HepG2 (cell line): ENCODE data around the gene TMC4. TPM values are rescaled to one million over a fixed set of nuclear protein-coding genes. Genes with fewer than 3 reads are reported as not detected.

ENCODE experiments used
- AGO2 ChIP-seq: fragments of 200-400 bp; formaldehyde crosslinking; optimal IDR thresholded peaks from 2 replicates; pipeline ENCODE3; 2017; ENCODE audit warnings: mild to moderate bottlenecking, low read depth, low read length, moderate library complexity
- CCDC6 ChIP-seq: sonication (generic); formaldehyde crosslinking; IDR thresholded peaks from 2 replicates; pipeline ENCODE4 v1.8.1; 2022; ENCODE audit warnings: mild to moderate bottlenecking, missing genetic modification reagents, moderate library complexity
- IRF2 ChIP-seq: IDR thresholded peaks from 2 replicates; pipeline ENCODE4 v1.6.1; 2018; ENCODE audit warnings: missing genetic modification reagents, missing compliant biosample characterization
- KDM1A ChIP-seq: IDR thresholded peaks from 2 replicates; pipeline ENCODE4 v1.6.1; 2016; ENCODE audit warnings: missing compliant biosample characterization
- NR2F1 ChIP-seq, 2 experiments: fragments of 450-650 bp in 1 of 2; formaldehyde crosslinking in 1 of 2; IDR thresholded peaks; 2 replicates each; pipeline versions ENCODE4 v1.5.0 to v1.6.1; 2016 to 2020; ENCODE audit warnings: mild to moderate bottlenecking in 1 of 2, missing compliant biosample characterization in 1 of 2, missing genetic modification reagents in 1 of 2, moderate library complexity in 1 of 2
- RORA ChIP-seq: sonication (generic); formaldehyde crosslinking; IDR thresholded peaks from 2 replicates; pipeline ENCODE4 v1.5.0; 2020; ENCODE audit warnings: mild to moderate bottlenecking, missing genetic modification reagents, moderate library complexity
- STAT5B ChIP-seq: sonication (generic); formaldehyde crosslinking; IDR thresholded peaks from 2 replicates; pipeline ENCODE4 v1.4.0; 2020; ENCODE audit warnings: missing genetic modification reagents
- TCF12 ChIP-seq, 2 experiments: fragments of 450-650 bp in 1 of 2; sonication (generic) in 1 of 2; formaldehyde crosslinking in 1 of 2; IDR thresholded peaks; 2 replicates each; pipeline versions ENCODE4 v1.6.1 to v1.8.0; 2017 to 2022; ENCODE audit warnings: antibody characterized with exemption in 1 of 2, mild to moderate bottlenecking in 1 of 2, missing genetic modification reagents in 1 of 2, moderate library complexity in 1 of 2
- ZBTB42 ChIP-seq: sonication (generic); formaldehyde crosslinking; IDR thresholded peaks from 2 replicates; pipeline ENCODE4 v1.5.0; 2020; ENCODE audit warnings: mild to moderate bottlenecking, missing genetic modification reagents
- ZNF138 ChIP-seq: sonication (generic); formaldehyde crosslinking; IDR thresholded peaks from 2 replicates; pipeline ENCODE4 v1.5.0; 2020; ENCODE audit warnings: mild to moderate bottlenecking, low read depth, missing genetic modification reagents
- ZNF354B ChIP-seq: sonication (generic); formaldehyde crosslinking; IDR thresholded peaks from 2 replicates; pipeline ENCODE4 v1.8.0; 2022; ENCODE audit warnings: mild to moderate bottlenecking, missing genetic modification reagents
- ZNF678 ChIP-seq: sonication (generic); formaldehyde crosslinking; IDR thresholded peaks from 2 replicates; pipeline ENCODE4 v1.4.0; 2020; ENCODE audit warnings: mild to moderate bottlenecking, missing genetic modification reagents
- polyA plus RNA-seq, 8 experiments: library from polyadenylated mRNA; depleted of rRNA in 3 of 8; stranded (reverse) in 7 of 8; unstranded in 1 of 8; fragments of >200 nt; fragmentation: Illumina TruSeq in 4 of 8; extraction: Trizol in 4 of 8; gene quantifications; 2 replicates each; pipeline versions ENCODE4 v1.2.1 to v1.2.3, GENCODE V29; 2011 to 2016; ENCODE audit warnings: low read depth in 4 of 8, missing spikeins in 1 of 8, mixed read lengths in 1 of 8; ENCODE audit not compliant: insufficient read depth in 1 of 8
- total RNA-seq, 5 experiments: library from RNA; depleted of rRNA; stranded (reverse); fragments of >200 nt; fragmentation: Illumina TruSeq; extraction: Trizol; gene quantifications; 2 replicates each; pipeline ENCODE4 v1.2.3, GENCODE V29; 2016; ENCODE audit warnings: low read depth in 1 of 5
- TF ChIP-seq, protein P1 (sequence below): sonication (generic); formaldehyde crosslinking; IDR thresholded peaks from 2 replicates; pipeline ENCODE4 v1.4.0; 2020; ENCODE audit warnings: missing genetic modification reagents
- TF ChIP-seq, protein P2 (sequence below): sonication (generic); formaldehyde crosslinking; IDR thresholded peaks from 2 replicates; pipeline ENCODE4 v1.4.0; 2020; ENCODE audit warnings: low read depth, mild to moderate bottlenecking, missing genetic modification reagents
- TF ChIP-seq, protein P3 (sequence below): sonication (generic); formaldehyde crosslinking; IDR thresholded peaks from 2 replicates; pipeline ENCODE4 v1.4.0; 2020; ENCODE audit warnings: missing genetic modification reagents
- TF ChIP-seq, protein P4 (sequence below): sonication (generic); formaldehyde crosslinking; IDR thresholded peaks from 2 replicates; pipeline ENCODE4 v1.4.0; 2020; ENCODE audit warnings: missing genetic modification reagents

TMC4 gene
- total and polyA plus RNA-seq, 2 of the 13 experiments (the other 11 are each of a cell fraction or from before 2014, with no cell fraction given), result 0.13 to 0.24 TPM

DNA sequence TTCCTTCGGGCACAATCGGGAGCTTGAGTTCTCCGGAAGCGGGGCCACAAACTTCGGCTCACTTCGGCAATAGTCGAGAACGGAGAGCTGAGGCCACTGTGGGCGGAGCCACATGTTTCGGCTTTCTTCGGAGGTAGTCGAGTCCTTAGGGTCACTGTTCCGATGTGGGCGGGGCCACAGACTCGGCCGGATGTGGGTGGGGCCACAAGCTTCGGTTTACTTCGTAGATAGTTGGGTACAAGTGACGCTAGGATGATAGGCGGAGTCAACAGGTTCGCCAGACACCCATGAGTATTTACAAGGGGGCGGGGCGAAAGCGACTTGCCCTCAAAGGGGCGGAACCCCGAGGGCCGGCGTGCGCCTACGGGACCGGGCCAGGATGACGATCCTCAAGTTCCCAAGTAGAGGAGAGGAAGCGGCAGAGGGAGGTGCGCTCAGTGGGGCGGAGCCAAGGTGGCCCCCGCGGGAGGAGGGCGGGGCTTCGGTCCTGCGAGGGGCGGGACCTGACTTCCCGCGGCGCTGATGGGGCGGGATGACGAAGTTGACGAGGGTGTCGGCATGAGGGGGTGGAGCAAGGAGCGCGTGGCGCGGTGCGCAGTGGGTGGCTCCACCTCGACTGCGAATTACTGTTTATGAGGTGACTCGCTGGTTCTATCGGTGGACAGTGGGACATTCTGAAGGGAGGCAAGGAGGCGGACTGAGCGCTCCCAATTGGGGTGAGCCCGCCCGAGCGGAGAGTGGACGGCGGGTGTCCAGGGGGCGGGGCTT lies 17.0 kb upstream of the TMC4 start (continued):
- TF ChIP-seq, protein P1, sequence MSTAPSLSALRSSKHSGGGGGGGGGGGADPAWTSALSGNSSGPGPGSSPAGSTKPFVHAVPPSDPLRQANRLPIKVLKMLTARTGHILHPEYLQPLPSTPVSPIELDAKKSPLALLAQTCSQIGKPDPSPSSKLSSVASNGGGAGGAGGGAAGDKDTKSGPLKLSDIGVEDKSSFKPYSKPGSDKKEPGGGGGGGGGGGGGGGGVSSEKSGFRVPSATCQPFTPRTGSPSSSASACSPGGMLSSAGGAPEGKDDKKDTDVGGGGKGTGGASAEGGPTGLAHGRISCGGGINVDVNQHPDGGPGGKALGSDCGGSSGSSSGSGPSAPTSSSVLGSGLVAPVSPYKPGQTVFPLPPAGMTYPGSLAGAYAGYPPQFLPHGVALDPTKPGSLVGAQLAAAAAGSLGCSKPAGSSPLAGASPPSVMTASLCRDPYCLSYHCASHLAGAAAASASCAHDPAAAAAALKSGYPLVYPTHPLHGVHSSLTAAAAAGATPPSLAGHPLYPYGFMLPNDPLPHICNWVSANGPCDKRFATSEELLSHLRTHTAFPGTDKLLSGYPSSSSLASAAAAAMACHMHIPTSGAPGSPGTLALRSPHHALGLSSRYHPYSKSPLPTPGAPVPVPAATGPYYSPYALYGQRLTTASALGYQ (CRISPR knock-in tag), result peak; percentile 8; the same call in 1 of the 2 replicates
- TF ChIP-seq ZNF354B (CRISPR knock-in tag) (no peak), KDM1A (no peak), ZBTB42 (no peak), ZNF138 (no peak), IRF2 (no peak), TCF12 (IDR thresholded peaks at IDR 0.05) (no peak), TCF12 (CRISPR knock-in tag; IDR thresholded peaks at IDR 0.05) (no peak), ZNF678 (CRISPR knock-in tag) (no peak), CCDC6 (CRISPR knock-in tag) (peak; percentile 70; the same call in 1 of the 2 replicates), AGO2 (no peak), NR2F1 (CRISPR knock-in tag; IDR thresholded peaks at IDR 0.05) (no peak), RORA (CRISPR knock-in tag) (no peak), STAT5B (CRISPR knock-in tag) (no peak)
- TF ChIP-seq, protein P2, sequence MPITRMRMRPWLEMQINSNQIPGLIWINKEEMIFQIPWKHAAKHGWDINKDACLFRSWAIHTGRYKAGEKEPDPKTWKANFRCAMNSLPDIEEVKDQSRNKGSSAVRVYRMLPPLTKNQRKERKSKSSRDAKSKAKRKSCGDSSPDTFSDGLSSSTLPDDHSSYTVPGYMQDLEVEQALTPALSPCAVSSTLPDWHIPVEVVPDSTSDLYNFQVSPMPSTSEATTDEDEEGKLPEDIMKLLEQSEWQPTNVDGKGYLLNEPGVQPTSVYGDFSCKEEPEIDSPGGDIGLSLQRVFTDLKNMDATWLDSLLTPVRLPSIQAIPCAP (CRISPR knock-in tag), result no peak
- TF ChIP-seq, protein P3, sequence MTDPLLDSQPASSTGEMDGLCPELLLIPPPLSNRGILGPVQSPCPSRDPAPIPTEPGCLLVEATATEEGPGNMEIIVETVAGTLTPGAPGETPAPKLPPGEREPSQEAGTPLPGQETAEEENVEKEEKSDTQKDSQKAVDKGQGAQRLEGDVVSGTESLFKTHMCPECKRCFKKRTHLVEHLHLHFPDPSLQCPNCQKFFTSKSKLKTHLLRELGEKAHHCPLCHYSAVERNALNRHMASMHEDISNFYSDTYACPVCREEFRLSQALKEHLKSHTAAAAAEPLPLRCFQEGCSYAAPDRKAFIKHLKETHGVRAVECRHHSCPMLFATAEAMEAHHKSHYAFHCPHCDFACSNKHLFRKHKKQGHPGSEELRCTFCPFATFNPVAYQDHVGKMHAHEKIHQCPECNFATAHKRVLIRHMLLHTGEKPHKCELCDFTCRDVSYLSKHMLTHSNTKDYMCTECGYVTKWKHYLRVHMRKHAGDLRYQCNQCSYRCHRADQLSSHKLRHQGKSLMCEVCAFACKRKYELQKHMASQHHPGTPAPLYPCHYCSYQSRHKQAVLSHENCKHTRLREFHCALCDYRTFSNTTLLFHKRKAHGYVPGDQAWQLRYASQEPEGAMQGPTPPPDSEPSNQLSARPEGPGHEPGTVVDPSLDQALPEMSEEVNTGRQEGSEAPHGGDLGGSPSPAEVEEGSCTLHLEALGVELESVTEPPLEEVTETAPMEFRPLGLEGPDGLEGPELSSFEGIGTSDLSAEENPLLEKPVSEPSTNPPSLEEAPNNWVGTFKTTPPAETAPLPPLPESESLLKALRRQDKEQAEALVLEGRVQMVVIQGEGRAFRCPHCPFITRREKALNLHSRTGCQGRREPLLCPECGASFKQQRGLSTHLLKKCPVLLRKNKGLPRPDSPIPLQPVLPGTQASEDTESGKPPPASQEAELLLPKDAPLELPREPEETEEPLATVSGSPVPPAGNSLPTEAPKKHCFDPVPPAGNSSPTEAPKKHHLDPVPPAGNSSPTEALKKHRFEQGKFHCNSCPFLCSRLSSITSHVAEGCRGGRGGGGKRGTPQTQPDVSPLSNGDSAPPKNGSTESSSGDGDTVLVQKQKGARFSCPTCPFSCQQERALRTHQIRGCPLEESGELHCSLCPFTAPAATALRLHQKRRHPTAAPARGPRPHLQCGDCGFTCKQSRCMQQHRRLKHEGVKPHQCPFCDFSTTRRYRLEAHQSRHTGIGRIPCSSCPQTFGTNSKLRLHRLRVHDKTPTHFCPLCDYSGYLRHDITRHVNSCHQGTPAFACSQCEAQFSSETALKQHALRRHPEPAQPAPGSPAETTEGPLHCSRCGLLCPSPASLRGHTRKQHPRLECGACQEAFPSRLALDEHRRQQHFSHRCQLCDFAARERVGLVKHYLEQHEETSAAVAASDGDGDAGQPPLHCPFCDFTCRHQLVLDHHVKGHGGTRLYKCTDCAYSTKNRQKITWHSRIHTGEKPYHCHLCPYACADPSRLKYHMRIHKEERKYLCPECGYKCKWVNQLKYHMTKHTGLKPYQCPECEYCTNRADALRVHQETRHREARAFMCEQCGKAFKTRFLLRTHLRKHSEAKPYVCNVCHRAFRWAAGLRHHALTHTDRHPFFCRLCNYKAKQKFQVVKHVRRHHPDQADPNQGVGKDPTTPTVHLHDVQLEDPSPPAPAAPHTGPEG (CRISPR knock-in tag), result no peak
- TF ChIP-seq, protein P4, sequence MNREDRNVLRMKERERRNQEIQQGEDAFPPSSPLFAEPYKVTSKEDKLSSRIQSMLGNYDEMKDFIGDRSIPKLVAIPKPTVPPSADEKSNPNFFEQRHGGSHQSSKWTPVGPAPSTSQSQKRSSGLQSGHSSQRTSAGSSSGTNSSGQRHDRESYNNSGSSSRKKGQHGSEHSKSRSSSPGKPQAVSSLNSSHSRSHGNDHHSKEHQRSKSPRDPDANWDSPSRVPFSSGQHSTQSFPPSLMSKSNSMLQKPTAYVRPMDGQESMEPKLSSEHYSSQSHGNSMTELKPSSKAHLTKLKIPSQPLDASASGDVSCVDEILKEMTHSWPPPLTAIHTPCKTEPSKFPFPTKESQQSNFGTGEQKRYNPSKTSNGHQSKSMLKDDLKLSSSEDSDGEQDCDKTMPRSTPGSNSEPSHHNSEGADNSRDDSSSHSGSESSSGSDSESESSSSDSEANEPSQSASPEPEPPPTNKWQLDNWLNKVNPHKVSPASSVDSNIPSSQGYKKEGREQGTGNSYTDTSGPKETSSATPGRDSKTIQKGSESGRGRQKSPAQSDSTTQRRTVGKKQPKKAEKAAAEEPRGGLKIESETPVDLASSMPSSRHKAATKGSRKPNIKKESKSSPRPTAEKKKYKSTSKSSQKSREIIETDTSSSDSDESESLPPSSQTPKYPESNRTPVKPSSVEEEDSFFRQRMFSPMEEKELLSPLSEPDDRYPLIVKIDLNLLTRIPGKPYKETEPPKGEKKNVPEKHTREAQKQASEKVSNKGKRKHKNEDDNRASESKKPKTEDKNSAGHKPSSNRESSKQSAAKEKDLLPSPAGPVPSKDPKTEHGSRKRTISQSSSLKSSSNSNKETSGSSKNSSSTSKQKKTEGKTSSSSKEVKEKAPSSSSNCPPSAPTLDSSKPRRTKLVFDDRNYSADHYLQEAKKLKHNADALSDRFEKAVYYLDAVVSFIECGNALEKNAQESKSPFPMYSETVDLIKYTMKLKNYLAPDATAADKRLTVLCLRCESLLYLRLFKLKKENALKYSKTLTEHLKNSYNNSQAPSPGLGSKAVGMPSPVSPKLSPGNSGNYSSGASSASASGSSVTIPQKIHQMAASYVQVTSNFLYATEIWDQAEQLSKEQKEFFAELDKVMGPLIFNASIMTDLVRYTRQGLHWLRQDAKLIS (CRISPR knock-in tag), result no peak
